Measurements from ENCODE around the gene PTMA. TPM values are rescaled to one million over a fixed set of nuclear protein-coding genes. Genes with fewer than 3 reads are reported as not detected.

PTMA gene
- total RNA-seq, 1 experiment from 2014 or later: 2,164 TPM

- ATAC-seq (no peak), DNase-seq (ENCODE audit: low spot score) (no peak)
- no peak overlapping the region; the same call in 1 of the 2 replicates for H3K27ac Mint-ChIP-seq
- no peak overlapping the region for H3K4me3 Mint-ChIP-seq
- H3K9me3 Mint-ChIP-seq: no peaks in the 10 kb centered on the region
- TF ChIP-seq ZNF281 (CRISPR knock-in tag; IDR thresholded peaks at IDR 0.05): no peak
- no peak for TF ChIP-seq MXD4 (CRISPR knock-in tag; IDR thresholded peaks at IDR 0.05; ENCODE audit: borderline replicate concordance)
- TF ChIP-seq USF1 (CRISPR knock-in tag; IDR thresholded peaks at IDR 0.05): no peak
- TF ChIP-seq ATF1 (CRISPR knock-in tag; IDR thresholded peaks at IDR 0.05): no peak
- TF ChIP-seq CREB1 (CRISPR knock-in tag; IDR thresholded peaks at IDR 0.05): no peak
- no peak for TF ChIP-seq HMGA2 (CRISPR knock-in tag; IDR thresholded peaks at IDR 0.05)
- TF ChIP-seq CDX4 (CRISPR knock-in tag; IDR thresholded peaks at IDR 0.05; ENCODE audit: borderline replicate concordance): no peak
- no peak for TF ChIP-seq NFYB (CRISPR knock-in tag; conservative IDR thresholded peaks at IDR 0.05; ENCODE audit: low read depth)
- no peak for TF ChIP-seq EMX1 (CRISPR knock-in tag; IDR thresholded peaks at IDR 0.05)
- TF ChIP-seq NR1H2 (CRISPR knock-in tag; IDR thresholded peaks at IDR 0.05): no peak
- no peak for TF ChIP-seq NR3C1 (CRISPR knock-in tag; conservative IDR thresholded peaks at IDR 0.05; ENCODE audit: low read depth)
- TF ChIP-seq GRHL2 (CRISPR knock-in tag; IDR thresholded peaks at IDR 0.05; ENCODE audit: insufficient replicate concordance, severe bottlenecking): no peak
- TF ChIP-seq ZNF671 (CRISPR knock-in tag; IDR thresholded peaks at IDR 0.05): no peak
- TF ChIP-seq PRDM15 (CRISPR knock-in tag; IDR thresholded peaks at IDR 0.05): no peak
- no peak for TF ChIP-seq ZBTB43 (CRISPR knock-in tag; IDR thresholded peaks at IDR 0.05)
- TF ChIP-seq CBFB (CRISPR knock-in tag; IDR thresholded peaks at IDR 0.05; ENCODE audit: low read depth): no peak
- no peak for TF ChIP-seq ATF6 (CRISPR knock-in tag; IDR thresholded peaks at IDR 0.05)
- TF ChIP-seq E2F4 (CRISPR knock-in tag; IDR thresholded peaks at IDR 0.05; ENCODE audit: borderline replicate concordance, low read depth): no peak
- TF ChIP-seq FOXJ3 (CRISPR knock-in tag; IDR thresholded peaks at IDR 0.05; ENCODE audit: borderline replicate concordance): no peak
- no peak for TF ChIP-seq TP53 (CRISPR knock-in tag; IDR thresholded peaks at IDR 0.05)
- peaks cover 44% of the 10 kb centered on the region for H3K4me1 Mint-ChIP-seq
- ChIA-PET POLR2A (interaction anchor here (1.0 to 2.0 kb wide), 2 partner anchors 18 to 19 kb away, joined by 4 to 7 read pairs; partner anchors contain the start of gene PTMA), CTCF (interaction anchor here (0.7 to 13.1 kb wide), 5 partner anchors 10 to 161 kb away, joined by 3 to 206 read pairs (median 6); no protein-coding TSS in a partner anchor)
- no peaks in the 10 kb centered on the region for H3K27me3 Mint-ChIP-seq (ENCODE audit: low read depth)
- H3K36me3 Mint-ChIP-seq: no peaks in the 10 kb centered on the region
These were observed 19.0 kb upstream of the PTMA start for GRCh38 chr2:231689124-231689893.

All from WTC11 (cell line).